Loucy (cell line): Measurements from ENCODE around the gene SAMD4B.

Experiments
- H2AFZ ChIP-seq: fragments of 200-600 bp; sonication (generic); 2 replicates; pipeline ENCODE4 v1.6.0; 2016; ENCODE audit warnings: antibody characterized with exemption, mild to moderate bottlenecking, low read length, moderate library complexity
- H3F3A ChIP-seq: fragments of 200-600 bp; 2 replicates; pipeline ENCODE4 v1.6.0; 2016; ENCODE audit warnings: antibody characterized with exemption, low read depth, mild to moderate bottlenecking
- H3K27me3 ChIP-seq: fragments of 200-600 bp; sonication (generic); 2 replicates; pipeline ENCODE4 v1.6.1; 2014; ENCODE audit warnings: low read length, mild to moderate bottlenecking; ENCODE audit not compliant: insufficient read depth, poor library complexity, severe bottlenecking
- H3K36me3 ChIP-seq: fragments of 200-600 bp; sonication (generic); 2 replicates; pipeline ENCODE4 v1.6.1; 2016; ENCODE audit warnings: low read length; ENCODE audit not compliant: insufficient read depth
- H3K4me1 ChIP-seq: fragments of 200-600 bp; sonication (generic); 2 replicates; pipeline ENCODE4 v1.5.1; 2014; ENCODE audit warnings: low read length, mild to moderate bottlenecking; ENCODE audit not compliant: insufficient read depth, poor library complexity, severe bottlenecking
- H3K4me2 ChIP-seq: fragments of 200-600 bp; sonication (generic); 2 replicates; pipeline ENCODE4 v1.6.0; 2014; ENCODE audit warnings: antibody characterized with exemption, low read length, low read depth, mild to moderate bottlenecking; ENCODE audit not compliant: poor library complexity, severe bottlenecking
- H3K4me3 ChIP-seq: fragments of 200-600 bp; sonication (generic); 2 replicates; pipeline ENCODE4 v1.5.1; 2014; ENCODE audit warnings: low read length, mild to moderate bottlenecking, mixed read lengths; ENCODE audit not compliant: poor library complexity, severe bottlenecking
- H3K79me2 ChIP-seq: fragments of 200-600 bp; sonication (generic); 2 replicates; pipeline ENCODE4 v1.6.1; 2014; ENCODE audit warnings: low read length; ENCODE audit not compliant: insufficient read depth
- H3K9ac ChIP-seq: fragments of 200-600 bp; sonication (generic); 2 replicates; pipeline ENCODE4 v1.6.0; 2014; ENCODE audit warnings: mild to moderate bottlenecking, low read depth, low read length, moderate library complexity; ENCODE audit not compliant: poor library complexity, severe bottlenecking
- H3K9me2 ChIP-seq: fragments of 200-600 bp; sonication (generic); replicated peaks from 2 replicates; pipeline ENCODE4 v1.6.1; 2016; ENCODE audit warnings: low read depth, low read length, mixed read lengths
- H3K9me3 ChIP-seq: fragments of 200-600 bp; sonication (generic); 2 replicates; pipeline ENCODE4 v1.6.1; 2014; ENCODE audit warnings: mild to moderate bottlenecking, antibody characterized with exemption, low read length, low read depth; ENCODE audit not compliant: insufficient read depth
- H4K20me1 ChIP-seq: fragments of 200-600 bp; sonication (generic); 2 replicates; pipeline ENCODE4 v1.6.0; 2014; ENCODE audit warnings: antibody characterized with exemption, low read length, mild to moderate bottlenecking; ENCODE audit not compliant: insufficient read depth, poor library complexity, severe bottlenecking
- EZH2phosphoT487 ChIP-seq: fragments of 200-600 bp; IDR thresholded peaks from 2 replicates; pipeline ENCODE4 v1.6.1; 2018; ENCODE audit warnings: antibody characterized with exemption, mild to moderate bottlenecking, moderate library complexity, borderline replicate concordance
- TF ChIP-seq, protein P1 (sequence below): fragments of 200-600 bp; sonication (generic); conservative IDR thresholded peaks from 2 replicates; pipeline ENCODE4 v1.5.1; 2014; ENCODE audit warnings: mild to moderate bottlenecking, antibody characterized with exemption, low read length

Gene SAMD4B

DNA sequence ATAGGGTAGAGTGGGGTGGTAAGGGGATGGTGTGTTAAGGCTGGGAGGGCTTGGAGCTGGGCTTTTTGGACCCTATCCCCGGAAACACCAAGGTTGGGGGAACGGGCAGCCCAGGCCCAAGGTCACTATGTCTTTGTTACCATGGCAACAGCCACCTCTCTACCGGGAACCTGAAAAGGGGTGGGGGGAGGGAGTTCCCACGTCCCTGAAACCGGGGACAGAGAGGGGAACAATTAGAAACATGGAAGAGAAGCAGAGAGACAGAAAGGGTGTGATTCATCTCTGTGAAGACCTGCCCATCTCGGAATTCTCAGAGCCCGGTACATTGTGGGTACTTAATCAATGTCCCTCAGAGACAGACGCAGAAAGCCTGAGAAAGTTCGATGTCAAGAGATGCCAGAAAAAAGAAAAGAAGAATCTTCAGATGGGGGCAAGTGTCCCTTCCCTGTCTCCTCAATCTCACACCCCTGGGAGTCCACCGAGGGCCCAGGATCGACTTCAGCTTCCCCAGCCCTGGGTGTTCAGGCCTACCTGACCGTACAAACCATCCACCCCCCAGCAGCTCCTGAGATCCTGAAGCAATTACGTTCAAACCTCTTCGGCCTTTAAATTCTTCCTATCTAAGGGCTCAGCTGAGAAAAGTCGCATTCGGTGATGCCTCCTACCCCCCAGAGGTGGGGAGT, 14.7 kb upstream of the SAMD4B start:
- H3K27me3 ChIP-seq: no peaks in the 10 kb centered on the region
- H3K4me2 ChIP-seq: peak overlapping the region; percentile 16
- TF ChIP-seq, protein P1, sequence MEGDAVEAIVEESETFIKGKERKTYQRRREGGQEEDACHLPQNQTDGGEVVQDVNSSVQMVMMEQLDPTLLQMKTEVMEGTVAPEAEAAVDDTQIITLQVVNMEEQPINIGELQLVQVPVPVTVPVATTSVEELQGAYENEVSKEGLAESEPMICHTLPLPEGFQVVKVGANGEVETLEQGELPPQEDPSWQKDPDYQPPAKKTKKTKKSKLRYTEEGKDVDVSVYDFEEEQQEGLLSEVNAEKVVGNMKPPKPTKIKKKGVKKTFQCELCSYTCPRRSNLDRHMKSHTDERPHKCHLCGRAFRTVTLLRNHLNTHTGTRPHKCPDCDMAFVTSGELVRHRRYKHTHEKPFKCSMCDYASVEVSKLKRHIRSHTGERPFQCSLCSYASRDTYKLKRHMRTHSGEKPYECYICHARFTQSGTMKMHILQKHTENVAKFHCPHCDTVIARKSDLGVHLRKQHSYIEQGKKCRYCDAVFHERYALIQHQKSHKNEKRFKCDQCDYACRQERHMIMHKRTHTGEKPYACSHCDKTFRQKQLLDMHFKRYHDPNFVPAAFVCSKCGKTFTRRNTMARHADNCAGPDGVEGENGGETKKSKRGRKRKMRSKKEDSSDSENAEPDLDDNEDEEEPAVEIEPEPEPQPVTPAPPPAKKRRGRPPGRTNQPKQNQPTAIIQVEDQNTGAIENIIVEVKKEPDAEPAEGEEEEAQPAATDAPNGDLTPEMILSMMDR: no peak
- TF ChIP-seq EZH2phosphoT487: no peak
- no peaks in the 10 kb centered on the region for H3K9me2 ChIP-seq
- H2AFZ ChIP-seq: no peak overlapping the region
- peaks cover 15% of the 10 kb centered on the region for H3K79me2 ChIP-seq
- peaks cover 3% of the 10 kb centered on the region; the same call in 1 of the 2 replicates for H3K36me3 ChIP-seq
- no peak overlapping the region for H3K4me3 ChIP-seq
- H4K20me1 ChIP-seq: peaks cover 4% of the 10 kb centered on the region
- H3K9ac ChIP-seq: no peak overlapping the region
- H3K4me1 ChIP-seq: peaks cover 4% of the 10 kb centered on the region
- H3F3A ChIP-seq: no peaks in the 10 kb centered on the region; the same call in 1 of the 2 replicates
- no peaks in the 10 kb centered on the region for H3K9me3 ChIP-seq

DNA sequence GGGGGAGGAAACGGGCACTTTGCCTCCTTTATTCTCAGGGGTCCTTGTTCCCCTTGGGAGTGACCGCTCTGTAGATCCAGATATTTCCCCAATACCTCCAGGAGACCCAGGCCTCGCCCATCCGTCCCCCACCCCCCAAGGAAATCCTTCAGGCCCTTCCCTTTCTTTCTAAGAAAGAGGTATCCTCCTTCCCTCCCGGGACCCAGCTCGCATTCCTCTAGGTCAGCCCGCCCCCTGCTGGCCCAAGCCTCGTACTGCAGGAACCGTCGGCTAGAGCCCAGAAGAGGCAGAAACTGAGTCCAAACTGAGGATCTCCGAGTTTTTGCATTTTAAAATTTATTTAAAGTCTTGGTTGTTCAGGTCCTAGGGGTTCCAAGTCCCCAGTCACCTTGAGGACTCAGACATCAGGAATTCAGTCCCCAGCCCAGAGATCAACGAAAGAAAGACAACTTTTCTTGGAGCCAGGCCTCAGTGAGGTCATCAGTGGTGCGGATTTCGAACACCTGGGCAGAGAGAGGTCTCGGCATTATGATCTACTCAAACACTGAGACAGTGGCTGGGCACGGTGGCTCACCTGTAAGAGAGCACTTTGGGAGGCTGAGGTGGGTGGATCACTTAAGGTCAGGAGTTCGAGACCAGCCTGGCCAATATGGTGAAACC, 14.0 kb upstream of the SAMD4B start:
- Histone ChIP-seq H3K9me3 (no peaks in the 10 kb centered on the region), H3F3A (no peaks in the 10 kb centered on the region; the same call in 1 of the 2 replicates), H3K36me3 (peaks cover 3% of the 10 kb centered on the region; the same call in 1 of the 2 replicates), H3K4me2 (peak overlapping the region; percentile 16), H2AFZ (no peak overlapping the region), H3K79me2 (peaks cover 22% of the 10 kb centered on the region), H3K9ac (no peak overlapping the region), H3K4me1 (peaks cover 9% of the 10 kb centered on the region), H4K20me1 (peaks cover 4% of the 10 kb centered on the region), H3K9me2 (no peaks in the 10 kb centered on the region), H3K27me3 (no peaks in the 10 kb centered on the region), H3K4me3 (no peak overlapping the region)
- TF ChIP-seq EZH2phosphoT487: no peak
- TF ChIP-seq, protein P1: peak; percentile 99

DNA sequence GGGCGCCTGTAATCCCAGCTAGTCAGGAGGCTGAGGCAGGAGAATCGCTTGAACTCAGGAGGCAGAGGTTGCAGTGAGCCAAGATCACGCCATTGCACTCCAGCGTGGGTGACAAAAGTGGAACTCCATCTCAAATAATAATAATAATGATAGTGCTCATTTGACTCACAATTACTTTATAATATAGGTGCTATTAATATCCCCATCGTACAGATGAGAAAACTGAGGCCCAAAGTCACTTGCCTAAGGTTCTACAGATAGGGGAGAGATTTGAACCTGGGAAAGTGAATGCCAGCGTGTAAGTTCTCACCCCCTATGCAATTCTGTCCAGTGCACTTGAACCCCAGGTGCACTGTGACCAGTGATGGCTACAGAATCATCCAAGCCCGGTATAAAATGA, 12.3 kb upstream of the SAMD4B start:
- H3K9me3 ChIP-seq: no peaks in the 10 kb centered on the region
- H3K4me3 ChIP-seq: no peak overlapping the region
- H3F3A ChIP-seq: no peaks in the 10 kb centered on the region; the same call in 1 of the 2 replicates
- no peak overlapping the region for H2AFZ ChIP-seq
- peaks cover 3% of the 10 kb centered on the region; the same call in 1 of the 2 replicates for H3K36me3 ChIP-seq
- H3K9me2 ChIP-seq: no peaks in the 10 kb centered on the region
- TF ChIP-seq, protein P1: no peak
- TF ChIP-seq EZH2phosphoT487: no peak
- peaks cover 23% of the 10 kb centered on the region for H3K4me1 ChIP-seq
- H3K4me2 ChIP-seq: no peak overlapping the region
- peaks cover 40% of the 10 kb centered on the region for H3K79me2 ChIP-seq
- H4K20me1 ChIP-seq: peaks cover 4% of the 10 kb centered on the region
- H3K27me3 ChIP-seq: no peaks in the 10 kb centered on the region
- no peak overlapping the region for H3K9ac ChIP-seq
